Astrocyte of the cerebellum (primary cell): ENCODE data around the gene CLCA2.
A peak's percentile ranks its signal among the peaks of the same experiment; 100 is the strongest.
"Not testable (repeated sequence)": the region's sequence is repeated elsewhere in the genome, so short reads cannot be mapped to it uniquely, and the experiment has no call there.

Source experiments
- DNase-seq: peaks from one replicate; pipeline ENCODE4 v3.0.0-alpha.2; 2011; ENCODE audit warnings: low read depth
- H3K4me3 ChIP-seq: 2 replicates; pipeline ENCODE4 v1.5.1; 2011; ENCODE audit warnings: mild to moderate bottlenecking, low read depth, low read length, moderate library complexity
- CTCF ChIP-seq: IDR thresholded peaks from 2 replicates; pipeline ENCODE4 v1.5.1; 2012; ENCODE audit warnings: low read length, low read depth, moderate library complexity, mild to moderate bottlenecking; ENCODE audit errors: missing control alignments
- in situ Hi-C: cut with HindIII; loops from 2 replicates; pipeline ENCODE4 v1.10.0; 2017; ENCODE audit warnings: low sequenced_read_pairs

Gene CLCA2

GRCh38 chr1:86502125-86502646 is 78.2 kb downstream of the CLCA2 start:
- not testable (repeated sequence) for H3K4me3 ChIP-seq

GRCh38 chr1:86502721-86503405 is 78.9 kb downstream of the CLCA2 start:
- no peak overlapping the region for H3K4me3 ChIP-seq
- no peak for TF ChIP-seq CTCF
- in situ Hi-C loops, result no loop called here
- DNase-seq, result no peak

More at GRCh38 chr1:86502125-86502646, 78.2 kb downstream of the CLCA2 start:
- DNase-seq, in situ Hi-C loops: not testable (repeated sequence)
- peak; percentile 35 for TF ChIP-seq CTCF

- no peak for DNase-seq
- no peak overlapping the region for H3K4me3 ChIP-seq
- in situ Hi-C loops, result no loop called here
- no peak for TF ChIP-seq CTCF
Observed at GRCh38 chr1:86503406-86504136, 79.6 kb downstream of the CLCA2 start.

GRCh38 chr1:86504137-86504479 is 80.1 kb downstream of the CLCA2 start:
- DNase-seq, result no peak
- H3K4me3 ChIP-seq, result no peak overlapping the region
- TF ChIP-seq CTCF, result no peak
- in situ Hi-C loops, result no loop called here

- H3K4me3 ChIP-seq, result no peak overlapping the region
- in situ Hi-C loops, result no loop called here
- no peak for TF ChIP-seq CTCF
- no peak for DNase-seq
Observed at GRCh38 chr1:86504895-86505563, 81.1 kb downstream of the CLCA2 start.

- in situ Hi-C loops, result no loop called here
- no peak for TF ChIP-seq CTCF
- no peak for DNase-seq
- no peak overlapping the region for H3K4me3 ChIP-seq
Observed at GRCh38 chr1:86505564-86505902, 81.6 kb downstream of the CLCA2 start.
